NCI-H69 (cell line): ENCODE data around the gene ESF1.
"Not testable (repeated sequence)": the region's sequence is repeated elsewhere in the genome, so short reads cannot be mapped to it uniquely, and the experiment has no call there.

Experiments used
- DNase-seq: peaks from one replicate; lab custom pipeline; 2025; lab: John Stamatoyannopoulos, UW

The ESF1 gene

GRCh38 chr20:13739731-13740649, 44.7 kb downstream of the ESF1 start:
- no peak for DNase-seq

- not testable (repeated sequence) for DNase-seq
Observed at GRCh38 chr20:13738187-13738586, 46.5 kb downstream of the ESF1 start.

GRCh38 chr20:13736436-13737191, 48.1 kb downstream of the ESF1 start:
- no peak for DNase-seq

- DNase-seq: no peak
Observed at GRCh38 chr20:13735826-13736225, 48.9 kb downstream of the ESF1 start.

- no peak for DNase-seq
Observed at GRCh38 chr20:13723011-13723410, 61.7 kb downstream of the ESF1 start.

- no peak for DNase-seq
Observed at GRCh38 chr20:13718171-13718570, 66.5 kb downstream of the ESF1 start.

- no peak for DNase-seq
Observed at GRCh38 chr20:13717631-13718044, 67.1 kb downstream of the ESF1 start.

GRCh38 chr20:13715171-13715570, 69.5 kb downstream of the ESF1 start:
- no peak for DNase-seq

GRCh38 chr20:13708234-13708633, 76.5 kb downstream of the ESF1 start:
- DNase-seq: no peak

GRCh38 chr20:13703265-13703664, 81.5 kb downstream of the ESF1 start:
- DNase-seq: no peak

GRCh38 chr20:13701486-13701885, 83.2 kb downstream of the ESF1 start:
- no peak for DNase-seq

GRCh38 chr20:13700761-13701160, 84.0 kb downstream of the ESF1 start:
- no peak for DNase-seq

GRCh38 chr20:13694420-13695150, 90.1 kb downstream of the ESF1 start:
- DNase-seq: no peak

GRCh38 chr20:13692802-13693736, 91.7 kb downstream of the ESF1 start:
- no peak for DNase-seq

- DNase-seq: no peak
Observed at GRCh38 chr20:13690943-13691342, 93.8 kb downstream of the ESF1 start.

- no peak for DNase-seq
Observed at GRCh38 chr20:13687815-13688214, 96.9 kb downstream of the ESF1 start.

- no peak for DNase-seq
Observed at GRCh38 chr20:13685623-13686022, 99.1 kb downstream of the ESF1 start.

- DNase-seq: no peak
Observed at GRCh38 chr20:13684566-13685222, 100.0 kb downstream of the ESF1 start.

- peak; percentile 22 for DNase-seq
Observed at GRCh38 chr20:13683833-13684232, 100.9 kb downstream of the ESF1 start.

GRCh38 chr20:13681248-13682125, 103.2 kb downstream of the ESF1 start:
- DNase-seq: peak; percentile 15
